ENCODE results near the gene EYA2.

EYA2 gene

DNA sequence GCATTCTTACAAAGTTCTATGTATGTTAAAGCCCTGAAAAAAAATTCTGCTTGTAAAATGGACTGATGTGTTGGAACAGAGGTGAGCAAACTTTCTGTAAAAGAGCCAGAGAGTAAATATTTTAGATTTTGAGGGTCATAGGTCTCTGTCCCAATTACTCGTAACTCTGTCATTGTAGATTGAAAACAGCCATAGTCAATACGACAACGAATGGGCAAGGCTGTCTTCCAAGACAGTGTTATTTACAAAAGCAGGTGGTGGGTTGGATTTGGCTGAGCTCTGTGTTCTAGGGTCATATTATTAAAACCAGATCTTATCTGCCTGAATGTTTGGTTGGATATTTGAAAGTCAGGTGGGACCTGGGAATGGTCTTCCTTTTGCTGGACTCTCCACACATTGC lies 135.2 kb downstream of the EYA2 start:
- Histone ChIP-seq H3K27me3 (replicated peaks in 2 of 5; ENCODE audit: control insufficient read depth in 4 of 5, insufficient read depth in 5 of 5, low read length in 4 of 5) (peaks cover 0 to 4% (median 1%) of the 10 kb centered on the region in 5 experiments), H3K4me3 (ENCODE audit: control insufficient read depth in 1 of 7, extremely low read depth in 1 of 7, insufficient read depth in 4 of 7, low read depth in 2 of 7, low read length in 6 of 7) (no peak overlapping the region), H3K27ac (ENCODE audit: insufficient read depth in 1 of 2, low read depth in 1 of 2, low read length in 2 of 2, poor library complexity in 1 of 2, severe bottlenecking in 2 of 2) (no peak overlapping the region), H3K36me3 (ENCODE audit: control insufficient read depth in 4 of 4, insufficient read depth in 4 of 4, low read length in 3 of 4) (no peaks in the 10 kb centered on the region), H3K9me3 (ENCODE audit: control extremely low read depth in 1 of 5, control insufficient read depth in 4 of 5, insufficient read depth in 2 of 5, low read depth in 1 of 5, low read length in 4 of 5) (peaks cover 0 to 15% (median 0%) of the 10 kb centered on the region in 5 experiments), H3K4me1 (ENCODE audit: control extremely low read depth in 1 of 4, control insufficient read depth in 4 of 4, insufficient read depth in 4 of 4, low read length in 3 of 4) (no peaks in the 10 kb centered on the region)
- 100% methylated on average over 1 of the region's 3 CpGs for WGBS (ENCODE audit: insufficient coverage)
- DNase-seq, result no peak
- ChIA-PET POLR2A (no interaction called here), CTCF (no interaction called here)

DNA sequence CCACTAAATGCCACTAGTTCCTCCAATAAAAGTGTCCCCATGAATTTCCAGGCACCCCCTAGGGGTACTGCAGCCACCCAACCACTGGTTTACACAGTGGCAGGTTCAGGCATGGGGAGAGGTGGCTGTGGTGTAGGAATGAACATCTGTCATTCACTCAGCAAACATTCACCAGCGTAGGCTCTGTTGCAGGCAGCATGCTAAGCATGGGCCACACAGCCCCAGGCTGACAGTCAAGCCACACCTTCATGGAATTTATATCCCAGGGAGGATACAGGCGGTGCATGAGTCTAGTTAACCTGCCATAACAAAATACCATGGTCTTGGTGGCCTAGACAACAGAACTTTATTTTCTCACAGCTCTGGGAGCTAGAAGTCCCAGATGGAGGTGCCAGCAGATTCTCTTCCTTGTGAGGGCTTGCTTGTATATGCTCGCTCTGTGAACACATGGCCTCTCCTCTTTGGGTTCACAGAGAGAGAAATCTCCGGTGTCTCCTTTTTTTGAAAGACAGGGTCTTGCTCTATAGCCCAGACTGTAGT lies 135.7 kb downstream of the EYA2 start:
- Histone ChIP-seq H3K36me3 (ENCODE audit: control insufficient read depth in 4 of 4, insufficient read depth in 4 of 4, low read length in 3 of 4) (no peaks in the 10 kb centered on the region), H3K27me3 (replicated peaks in 2 of 5; ENCODE audit: control insufficient read depth in 4 of 5, insufficient read depth in 5 of 5, low read length in 4 of 5) (peaks cover 0 to 4% (median 1%) of the 10 kb centered on the region in 5 experiments), H3K9me3 (ENCODE audit: control extremely low read depth in 1 of 5, control insufficient read depth in 4 of 5, insufficient read depth in 2 of 5, low read depth in 1 of 5, low read length in 4 of 5) (peaks cover 0 to 15% (median 0%) of the 10 kb centered on the region in 5 experiments), H3K4me1 (ENCODE audit: control extremely low read depth in 1 of 4, control insufficient read depth in 4 of 4, insufficient read depth in 4 of 4, low read length in 3 of 4) (no peaks in the 10 kb centered on the region), H3K27ac (ENCODE audit: insufficient read depth in 1 of 2, low read depth in 1 of 2, low read length in 2 of 2, poor library complexity in 1 of 2, severe bottlenecking in 2 of 2) (no peak overlapping the region), H3K4me3 (ENCODE audit: control insufficient read depth in 1 of 7, extremely low read depth in 1 of 7, insufficient read depth in 4 of 7, low read depth in 2 of 7, low read length in 6 of 7) (no peak overlapping the region)
- DNase-seq, result no peak
- POLR2A ChIA-PET, result no interaction called here
- WGBS (ENCODE audit: insufficient coverage), result 97% methylated on average over 3 of the region's 4 CpGs
- CTCF ChIA-PET, result no interaction called here

DNA sequence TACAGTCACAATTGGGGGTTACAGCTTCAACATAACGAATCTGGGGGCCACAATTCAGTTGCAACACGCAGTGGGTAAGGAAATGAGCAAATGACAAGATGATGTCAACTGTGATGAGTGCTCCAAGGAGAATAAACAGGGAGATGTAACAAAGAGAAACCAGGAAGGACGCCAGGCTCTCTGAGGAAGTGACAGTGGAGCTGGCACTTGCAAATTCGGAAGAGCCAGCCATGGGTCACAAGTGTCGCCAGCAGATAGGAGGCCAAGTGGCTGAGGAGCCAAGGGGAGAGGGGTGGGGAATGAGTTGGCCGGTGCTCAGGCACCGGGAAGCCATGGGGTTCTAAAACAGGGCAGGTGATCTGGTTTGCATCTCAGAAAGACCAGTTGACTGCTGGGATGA lies 136.4 kb downstream of the EYA2 start:
- Histone ChIP-seq H3K36me3 (ENCODE audit: control insufficient read depth in 4 of 4, insufficient read depth in 4 of 4, low read length in 3 of 4) (no peaks in the 10 kb centered on the region), H3K27me3 (replicated peaks in 2 of 5; ENCODE audit: control insufficient read depth in 4 of 5, insufficient read depth in 5 of 5, low read length in 4 of 5) (peaks cover 0 to 4% (median 0%) of the 10 kb centered on the region in 5 experiments), H3K4me1 (ENCODE audit: control extremely low read depth in 1 of 4, control insufficient read depth in 4 of 4, insufficient read depth in 4 of 4, low read length in 3 of 4) (no peaks in the 10 kb centered on the region), H3K9me3 (ENCODE audit: control extremely low read depth in 1 of 5, control insufficient read depth in 4 of 5, insufficient read depth in 2 of 5, low read depth in 1 of 5, low read length in 4 of 5) (peaks cover 0 to 15% (median 0%) of the 10 kb centered on the region in 5 experiments), H3K4me3 (ENCODE audit: control insufficient read depth in 1 of 7, extremely low read depth in 1 of 7, insufficient read depth in 4 of 7, low read depth in 2 of 7, low read length in 6 of 7) (no peak overlapping the region), H3K27ac (ENCODE audit: insufficient read depth in 1 of 2, low read depth in 1 of 2, low read length in 2 of 2, poor library complexity in 1 of 2, severe bottlenecking in 2 of 2) (no peak overlapping the region)
- ChIA-PET CTCF (no interaction called here), POLR2A (no interaction called here)
- 64% methylated on average over 6 of the region's 7 CpGs for WGBS (ENCODE audit: insufficient coverage)
- DNase-seq, result no peak

DNA sequence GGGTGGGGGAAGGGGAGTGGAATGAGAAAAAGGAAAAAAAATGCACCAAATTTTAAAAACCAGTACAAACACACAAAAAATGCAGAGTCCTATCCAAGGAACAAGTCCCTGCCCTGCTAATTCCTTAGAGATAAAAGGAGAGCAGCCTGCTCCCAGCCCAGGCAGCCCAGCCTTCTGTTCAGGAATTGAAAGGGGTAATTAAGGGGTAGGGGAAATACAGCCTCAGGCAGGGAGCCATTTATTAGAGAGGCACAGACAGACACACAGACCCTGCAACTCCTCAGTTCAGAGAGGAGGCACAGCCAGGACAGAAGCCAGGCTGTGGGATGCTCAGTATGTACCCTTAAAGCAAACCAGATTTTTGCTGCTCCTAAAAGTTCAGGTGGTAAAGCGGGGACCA lies 137.2 kb downstream of the EYA2 start:
- peaks cover 0 to 15% (median 0%) of the 10 kb centered on the region in 5 experiments for H3K9me3 ChIP-seq (ENCODE audit: control extremely low read depth in 1 of 5, control insufficient read depth in 4 of 5, insufficient read depth in 2 of 5, low read depth in 1 of 5, low read length in 4 of 5)
- H3K27ac ChIP-seq (ENCODE audit: insufficient read depth in 1 of 2, low read depth in 1 of 2, low read length in 2 of 2, poor library complexity in 1 of 2, severe bottlenecking in 2 of 2), result no peak overlapping the region
- ChIA-PET CTCF (no interaction called here), POLR2A (no interaction called here)
- H3K36me3 ChIP-seq (ENCODE audit: control insufficient read depth in 4 of 4, insufficient read depth in 4 of 4, low read length in 3 of 4), result no peaks in the 10 kb centered on the region
- H3K4me3 ChIP-seq (ENCODE audit: control insufficient read depth in 1 of 7, extremely low read depth in 1 of 7, insufficient read depth in 4 of 7, low read depth in 2 of 7, low read length in 6 of 7), result no peak overlapping the region
- peaks cover 0 to 4% (median 0%) of the 10 kb centered on the region in 5 experiments for H3K27me3 ChIP-seq (replicated peaks in 2 of 5; ENCODE audit: control insufficient read depth in 4 of 5, insufficient read depth in 5 of 5, low read length in 4 of 5)
- WGBS (ENCODE audit: insufficient coverage), result 90% methylated on average over 1 of the region's 1 CpG
- no peaks in the 10 kb centered on the region for H3K4me1 ChIP-seq (ENCODE audit: control extremely low read depth in 1 of 4, control insufficient read depth in 4 of 4, insufficient read depth in 4 of 4, low read length in 3 of 4)
- DNase-seq, result no peak

DNA sequence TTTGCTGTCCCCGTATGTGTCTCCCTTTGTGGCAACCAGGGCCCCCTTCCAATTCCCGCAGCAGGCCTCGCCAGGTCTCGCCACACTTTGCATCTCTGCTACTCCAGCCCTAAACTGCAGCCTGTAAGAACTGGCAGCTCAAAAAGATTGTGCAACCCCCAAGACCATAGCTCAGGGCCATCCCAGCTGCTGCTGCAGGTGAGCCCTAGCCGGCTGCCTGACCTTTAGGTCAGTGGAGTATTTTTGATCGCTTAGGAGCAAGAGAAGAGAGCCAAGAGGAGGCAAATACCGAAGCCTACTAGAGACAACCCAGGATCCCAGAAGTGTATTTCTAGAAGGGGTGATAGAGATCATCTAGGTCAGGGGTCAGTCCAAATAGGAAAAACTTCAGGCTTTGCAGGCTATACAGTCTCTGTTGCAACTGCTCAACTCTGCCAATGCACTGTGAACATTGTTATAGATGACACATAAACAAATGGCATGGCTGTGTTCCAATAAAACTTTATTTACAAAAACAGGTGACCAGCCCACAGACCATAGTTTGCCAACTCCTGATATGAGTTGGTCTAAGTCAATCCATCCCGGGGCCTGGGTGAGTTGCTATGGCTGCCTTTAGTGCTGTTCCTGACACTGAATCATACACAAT lies 138.4 kb downstream of the EYA2 start:
- CTCF ChIA-PET, result no interaction called here
- POLR2A ChIA-PET, result no interaction called here
- 98% methylated on average over 7 of the region's 8 CpGs for WGBS (ENCODE audit: insufficient coverage)

DNA sequence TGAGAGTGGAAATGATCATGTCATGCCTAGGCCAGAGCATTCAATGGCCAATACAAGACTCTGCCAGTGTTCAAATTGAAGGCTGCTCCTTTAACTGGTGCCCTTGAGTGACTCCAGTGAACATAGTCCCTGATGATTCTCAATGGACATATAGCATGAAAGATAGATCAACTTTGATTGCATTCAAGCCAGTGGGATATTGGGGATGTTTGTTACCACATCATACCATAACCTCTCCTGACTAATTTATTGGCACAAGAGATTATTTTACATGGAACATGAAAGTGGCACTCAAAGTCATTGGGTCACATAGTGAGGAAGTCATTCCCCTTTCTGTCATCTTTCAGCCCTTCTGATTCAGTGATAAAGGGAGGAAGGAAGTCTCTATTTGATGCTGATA lies 139.0 kb downstream of the EYA2 start:
- Histone ChIP-seq H3K27ac (ENCODE audit: insufficient read depth in 1 of 2, low read depth in 1 of 2, low read length in 2 of 2, poor library complexity in 1 of 2, severe bottlenecking in 2 of 2) (no peak overlapping the region), H3K9me3 (ENCODE audit: control extremely low read depth in 1 of 5, control insufficient read depth in 4 of 5, insufficient read depth in 2 of 5, low read depth in 1 of 5, low read length in 4 of 5) (peaks cover 0 to 12% (median 0%) of the 10 kb centered on the region in 5 experiments), H3K36me3 (ENCODE audit: control insufficient read depth in 4 of 4, insufficient read depth in 4 of 4, low read length in 3 of 4) (no peaks in the 10 kb centered on the region), H3K27me3 (replicated peaks in 2 of 5; ENCODE audit: control insufficient read depth in 4 of 5, insufficient read depth in 5 of 5, low read length in 4 of 5) (peaks cover 0 to 4% (median 0%) of the 10 kb centered on the region in 5 experiments), H3K4me3 (ENCODE audit: control insufficient read depth in 1 of 7, extremely low read depth in 1 of 7, insufficient read depth in 4 of 7, low read depth in 2 of 7, low read length in 6 of 7) (no peak overlapping the region), H3K4me1 (ENCODE audit: control extremely low read depth in 1 of 4, control insufficient read depth in 4 of 4, insufficient read depth in 4 of 4, low read length in 3 of 4) (no peaks in the 10 kb centered on the region)
- no peak for DNase-seq
- CTCF ChIA-PET, result no interaction called here
- POLR2A ChIA-PET, result no interaction called here

More for the DNA sequence above, 138.4 kb downstream of the EYA2 start:
- peaks cover 0 to 18% (median 0%) of the 10 kb centered on the region in 5 experiments for H3K9me3 ChIP-seq (ENCODE audit: control extremely low read depth in 1 of 5, control insufficient read depth in 4 of 5, insufficient read depth in 2 of 5, low read depth in 1 of 5, low read length in 4 of 5)
- no peak overlapping the region for H3K27ac ChIP-seq (ENCODE audit: insufficient read depth in 1 of 2, low read depth in 1 of 2, low read length in 2 of 2, poor library complexity in 1 of 2, severe bottlenecking in 2 of 2)
- no peak overlapping the region for H3K4me3 ChIP-seq (ENCODE audit: control insufficient read depth in 1 of 7, extremely low read depth in 1 of 7, insufficient read depth in 4 of 7, low read depth in 2 of 7, low read length in 6 of 7)
- no peaks in the 10 kb centered on the region for H3K4me1 ChIP-seq (ENCODE audit: control extremely low read depth in 1 of 4, control insufficient read depth in 4 of 4, insufficient read depth in 4 of 4, low read length in 3 of 4)
- H3K36me3 ChIP-seq (ENCODE audit: control insufficient read depth in 4 of 4, insufficient read depth in 4 of 4, low read length in 3 of 4), result no peaks in the 10 kb centered on the region
- no peak for DNase-seq
- peaks cover 0 to 4% (median 0%) of the 10 kb centered on the region in 5 experiments for H3K27me3 ChIP-seq (replicated peaks in 2 of 5; ENCODE audit: control insufficient read depth in 4 of 5, insufficient read depth in 5 of 5, low read length in 4 of 5)

DNA sequence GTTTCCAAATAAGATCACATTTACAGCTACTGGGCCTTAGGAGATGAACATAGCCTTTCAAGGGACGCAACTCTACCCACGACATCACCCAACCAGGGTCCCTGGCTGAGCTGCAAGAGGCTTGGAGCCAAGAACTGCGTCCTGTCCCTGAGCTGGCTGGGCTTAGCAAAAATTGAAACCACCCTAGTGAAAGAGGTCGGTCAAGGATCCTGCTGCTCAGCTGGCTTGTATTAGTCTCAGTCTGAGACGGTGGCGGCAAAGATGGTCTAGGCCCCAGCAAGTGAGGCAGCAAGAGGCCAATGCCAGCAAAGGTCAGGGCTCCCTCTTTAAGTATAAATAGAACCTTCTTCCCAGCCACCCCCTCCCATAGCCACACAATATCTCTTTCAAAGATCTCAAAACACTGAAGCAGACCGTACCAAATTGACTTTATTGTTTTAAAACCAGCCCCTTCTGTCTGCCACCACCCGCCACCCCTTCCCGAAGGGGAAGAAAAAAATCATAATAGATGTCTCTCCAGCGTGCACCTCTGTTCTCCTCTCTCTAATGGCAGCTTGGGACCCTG lies 140.5 kb downstream of the EYA2 start:
- Histone ChIP-seq H3K27me3 (replicated peaks in 2 of 5; ENCODE audit: control insufficient read depth in 4 of 5, insufficient read depth in 5 of 5, low read length in 4 of 5) (peaks cover 0 to 5% (median 0%) of the 10 kb centered on the region in 5 experiments), H3K9me3 (ENCODE audit: control extremely low read depth in 1 of 5, control insufficient read depth in 4 of 5, insufficient read depth in 2 of 5, low read depth in 1 of 5, low read length in 4 of 5) (peaks cover 0 to 7% (median 0%) of the 10 kb centered on the region in 5 experiments), H3K27ac (ENCODE audit: insufficient read depth in 1 of 2, low read depth in 1 of 2, low read length in 2 of 2, poor library complexity in 1 of 2, severe bottlenecking in 2 of 2) (no peak overlapping the region), H3K4me3 (ENCODE audit: control insufficient read depth in 1 of 7, extremely low read depth in 1 of 7, insufficient read depth in 4 of 7, low read depth in 2 of 7, low read length in 6 of 7) (no peak overlapping the region), H3K36me3 (ENCODE audit: control insufficient read depth in 4 of 4, insufficient read depth in 4 of 4, low read length in 3 of 4) (no peaks in the 10 kb centered on the region), H3K4me1 (ENCODE audit: control extremely low read depth in 1 of 4, control insufficient read depth in 4 of 4, insufficient read depth in 4 of 4, low read length in 3 of 4) (no peaks in the 10 kb centered on the region)
- ChIA-PET POLR2A (no interaction called here), CTCF (no interaction called here)
- DNase-seq, result no peak
- 81% methylated on average over 4 of the region's 10 CpGs for whole genome bisulfite sequencing (ENCODE audit: insufficient coverage)

Measured in common myeloid progenitor, CD34-positive (primary cell).